HL-60 (cell line): Measurements from ENCODE around the gene NOC4L.

ENCODE experiments used
- DNase-seq, 2 experiments: peaks; one replicate each; pipeline ENCODE4 v3.0.0-alpha.2; 2010 to 2020; ENCODE audit warnings: low read depth in 1 of 2, low spot score in 1 of 2
- H3K27ac ChIP-seq: fragments of 250-450 bp; sonication (Bioruptor Pico); replicated peaks from 2 replicates; pipeline ENCODE4 v1.5.1; 2020; ENCODE audit warnings: mild to moderate bottlenecking, moderate library complexity
- H3K27me3 ChIP-seq: fragments of 250-450 bp; sonication (Bioruptor Pico); 2 replicates; pipeline ENCODE4 v1.5.1; 2021; ENCODE audit warnings: mild to moderate bottlenecking, moderate library complexity; ENCODE audit not compliant: insufficient read depth, poor library complexity, severe bottlenecking
- H3K4me3 ChIP-seq: replicated peaks from 2 replicates; pipeline ENCODE4 v1.5.1; 2011; ENCODE audit warnings: mild to moderate bottlenecking, control low read depth, low read length; ENCODE audit not compliant: insufficient read depth
- GABPA ChIP-seq: IDR thresholded peaks from 2 replicates; pipeline ENCODE4 v1.6.1; 2012; ENCODE audit warnings: low read depth
- POLR2AphosphoS5 ChIP-seq: IDR thresholded peaks from 2 replicates; pipeline ENCODE4 v1.6.1; 2012; ENCODE audit warnings: low read depth
- SPI1 ChIP-seq: IDR thresholded peaks from 2 replicates; pipeline ENCODE4 v1.6.1; 2012; ENCODE audit warnings: low read depth, mild to moderate bottlenecking, borderline replicate concordance
- TF ChIP-seq, protein P1 (sequence below): IDR thresholded peaks from 2 replicates; pipeline ENCODE4 v1.6.1; 2012; ENCODE audit warnings: low read depth; ENCODE audit not compliant: insufficient replicate concordance
- TF ChIP-seq, protein P2 (sequence below): IDR thresholded peaks from one replicate; pipeline ENCODE4 v1.5.1; 2011; ENCODE audit warnings: low read length, control low read depth, inconsistent platforms; ENCODE audit not compliant: insufficient read depth

NOC4L gene

DNA sequence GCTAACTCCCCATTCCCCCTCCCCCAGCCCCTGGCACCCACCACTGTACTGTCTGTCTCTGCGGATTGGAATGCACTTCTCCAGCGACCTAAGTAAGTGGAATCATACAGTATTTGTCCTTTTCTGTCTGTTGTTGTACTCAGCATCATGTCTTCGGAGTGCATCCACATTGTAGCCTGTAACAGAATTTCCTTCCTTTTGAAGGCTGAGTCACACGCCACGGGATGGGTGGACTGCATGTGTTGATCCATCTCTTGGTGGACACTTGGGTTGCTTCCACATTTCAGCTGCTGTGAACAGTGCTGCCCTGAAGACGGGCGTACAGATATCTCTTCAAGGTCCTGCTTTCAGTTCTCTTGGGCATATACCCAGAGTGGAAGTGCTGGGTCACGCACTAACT, 34.5 kb upstream of the NOC4L start:
- H3K4me3 ChIP-seq = no peak overlapping the region
- no peaks in the 10 kb centered on the region for H3K27me3 ChIP-seq
- no peak overlapping the region for H3K27ac ChIP-seq
- no peak for DNase-seq
- TF ChIP-seq GABPA (no peak), POLR2AphosphoS5 (no peak), SPI1 (no peak)
- TF ChIP-seq, protein P1, sequence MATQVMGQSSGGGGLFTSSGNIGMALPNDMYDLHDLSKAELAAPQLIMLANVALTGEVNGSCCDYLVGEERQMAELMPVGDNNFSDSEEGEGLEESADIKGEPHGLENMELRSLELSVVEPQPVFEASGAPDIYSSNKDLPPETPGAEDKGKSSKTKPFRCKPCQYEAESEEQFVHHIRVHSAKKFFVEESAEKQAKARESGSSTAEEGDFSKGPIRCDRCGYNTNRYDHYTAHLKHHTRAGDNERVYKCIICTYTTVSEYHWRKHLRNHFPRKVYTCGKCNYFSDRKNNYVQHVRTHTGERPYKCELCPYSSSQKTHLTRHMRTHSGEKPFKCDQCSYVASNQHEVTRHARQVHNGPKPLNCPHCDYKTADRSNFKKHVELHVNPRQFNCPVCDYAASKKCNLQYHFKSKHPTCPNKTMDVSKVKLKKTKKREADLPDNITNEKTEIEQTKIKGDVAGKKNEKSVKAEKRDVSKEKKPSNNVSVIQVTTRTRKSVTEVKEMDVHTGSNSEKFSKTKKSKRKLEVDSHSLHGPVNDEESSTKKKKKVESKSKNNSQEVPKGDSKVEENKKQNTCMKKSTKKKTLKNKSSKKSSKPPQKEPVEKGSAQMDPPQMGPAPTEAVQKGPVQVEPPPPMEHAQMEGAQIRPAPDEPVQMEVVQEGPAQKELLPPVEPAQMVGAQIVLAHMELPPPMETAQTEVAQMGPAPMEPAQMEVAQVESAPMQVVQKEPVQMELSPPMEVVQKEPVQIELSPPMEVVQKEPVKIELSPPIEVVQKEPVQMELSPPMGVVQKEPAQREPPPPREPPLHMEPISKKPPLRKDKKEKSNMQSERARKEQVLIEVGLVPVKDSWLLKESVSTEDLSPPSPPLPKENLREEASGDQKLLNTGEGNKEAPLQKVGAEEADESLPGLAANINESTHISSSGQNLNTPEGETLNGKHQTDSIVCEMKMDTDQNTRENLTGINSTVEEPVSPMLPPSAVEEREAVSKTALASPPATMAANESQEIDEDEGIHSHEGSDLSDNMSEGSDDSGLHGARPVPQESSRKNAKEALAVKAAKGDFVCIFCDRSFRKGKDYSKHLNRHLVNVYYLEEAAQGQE = no peak
- TF ChIP-seq, protein P2, sequence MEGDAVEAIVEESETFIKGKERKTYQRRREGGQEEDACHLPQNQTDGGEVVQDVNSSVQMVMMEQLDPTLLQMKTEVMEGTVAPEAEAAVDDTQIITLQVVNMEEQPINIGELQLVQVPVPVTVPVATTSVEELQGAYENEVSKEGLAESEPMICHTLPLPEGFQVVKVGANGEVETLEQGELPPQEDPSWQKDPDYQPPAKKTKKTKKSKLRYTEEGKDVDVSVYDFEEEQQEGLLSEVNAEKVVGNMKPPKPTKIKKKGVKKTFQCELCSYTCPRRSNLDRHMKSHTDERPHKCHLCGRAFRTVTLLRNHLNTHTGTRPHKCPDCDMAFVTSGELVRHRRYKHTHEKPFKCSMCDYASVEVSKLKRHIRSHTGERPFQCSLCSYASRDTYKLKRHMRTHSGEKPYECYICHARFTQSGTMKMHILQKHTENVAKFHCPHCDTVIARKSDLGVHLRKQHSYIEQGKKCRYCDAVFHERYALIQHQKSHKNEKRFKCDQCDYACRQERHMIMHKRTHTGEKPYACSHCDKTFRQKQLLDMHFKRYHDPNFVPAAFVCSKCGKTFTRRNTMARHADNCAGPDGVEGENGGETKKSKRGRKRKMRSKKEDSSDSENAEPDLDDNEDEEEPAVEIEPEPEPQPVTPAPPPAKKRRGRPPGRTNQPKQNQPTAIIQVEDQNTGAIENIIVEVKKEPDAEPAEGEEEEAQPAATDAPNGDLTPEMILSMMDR = no peak

DNA sequence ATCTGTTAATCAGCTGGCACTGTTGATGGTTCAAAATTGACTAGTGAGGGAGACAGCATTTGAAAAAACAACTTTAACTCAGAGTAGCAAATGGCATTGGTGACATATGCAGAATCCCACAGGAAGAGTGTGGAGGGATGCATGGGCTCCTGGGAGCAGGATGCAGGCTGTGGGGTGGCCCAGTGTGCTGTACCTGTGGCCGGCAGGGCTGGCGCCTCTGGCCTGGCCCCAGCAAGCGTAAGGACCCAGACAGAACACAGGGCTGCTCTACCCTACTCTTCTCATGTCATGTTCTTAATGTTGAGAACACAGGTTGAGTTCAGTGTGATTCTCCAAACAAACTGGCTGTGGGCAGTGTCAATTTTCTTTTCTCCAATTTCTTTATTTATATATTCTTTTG, 33.6 kb upstream of the NOC4L start:
- no peak overlapping the region for H3K4me3 ChIP-seq
- no peak for TF ChIP-seq POLR2AphosphoS5
- TF ChIP-seq, protein P2 = no peak
- TF ChIP-seq GABPA = no peak
- TF ChIP-seq SPI1 = no peak
- H3K27ac ChIP-seq = no peak overlapping the region
- no peaks in the 10 kb centered on the region for H3K27me3 ChIP-seq
- no peak for DNase-seq

DNA sequence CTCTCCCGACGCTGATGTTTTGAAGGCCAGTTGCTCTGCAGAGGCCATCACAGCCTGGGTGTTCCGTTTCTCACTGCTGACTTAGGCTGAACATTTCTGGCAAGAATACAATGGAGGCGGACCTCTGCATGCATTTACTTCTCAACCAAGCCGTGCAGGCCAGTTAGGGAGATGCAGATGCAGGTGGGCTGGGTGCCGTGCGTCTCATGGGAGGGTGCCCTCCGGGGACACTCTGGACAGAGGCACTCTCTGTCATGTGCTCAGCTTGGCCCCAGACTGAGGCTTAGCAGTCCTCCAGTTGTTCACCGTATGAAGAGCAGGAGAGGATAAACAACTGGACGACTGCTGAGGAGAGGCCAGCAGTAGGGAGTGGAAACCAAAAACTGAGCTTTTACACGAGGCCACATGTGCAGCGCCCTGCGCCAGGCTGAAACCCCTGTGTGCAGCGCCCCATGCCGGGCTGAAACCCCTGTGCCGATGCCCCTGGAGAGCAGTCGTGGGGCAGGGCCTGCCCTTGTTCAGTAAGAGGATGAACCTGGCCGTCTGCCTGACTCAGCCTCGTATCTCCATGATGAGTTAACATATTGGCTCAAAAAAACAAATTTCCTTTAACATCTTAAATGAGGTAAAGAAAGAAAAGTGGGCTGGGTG, 32.5 kb upstream of the NOC4L start:
- no peak for TF ChIP-seq GABPA
- TF ChIP-seq POLR2AphosphoS5 = no peak
- TF ChIP-seq, protein P2 = no peak
- TF ChIP-seq, protein P1 = no peak
- TF ChIP-seq SPI1 = no peak
- Histone ChIP-seq H3K27me3 (no peaks in the 10 kb centered on the region), H3K27ac (no peak overlapping the region), H3K4me3 (no peak overlapping the region)
- no peak for DNase-seq

DNA sequence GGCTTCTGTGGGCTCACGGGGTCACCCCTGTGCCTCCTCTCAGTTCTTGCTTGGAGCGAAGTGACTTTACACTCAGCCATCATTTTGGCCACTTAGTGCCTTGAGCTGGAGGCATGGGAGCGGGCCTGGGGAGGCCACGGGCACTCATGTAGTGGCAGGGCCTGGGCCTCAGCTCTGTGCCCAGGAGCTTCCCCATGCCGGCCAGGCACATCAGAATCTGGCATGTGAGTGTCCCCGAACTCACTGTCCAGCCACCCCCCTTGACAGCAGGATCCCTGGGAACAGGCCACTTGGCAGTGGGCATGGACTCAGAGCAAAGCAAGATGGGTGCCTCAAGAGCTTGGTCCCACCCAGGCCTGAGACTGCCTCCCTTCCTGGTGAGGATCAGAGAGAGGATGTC, 29.6 kb upstream of the NOC4L start:
- no peaks in the 10 kb centered on the region for H3K27me3 ChIP-seq
- H3K4me3 ChIP-seq = no peak overlapping the region
- no peak for DNase-seq
- H3K27ac ChIP-seq = no peak overlapping the region
- TF ChIP-seq, protein P2 = no peak
- TF ChIP-seq, protein P1 = no peak
- TF ChIP-seq GABPA (no peak), SPI1 (no peak), POLR2AphosphoS5 (no peak)
